Thyroid gland (tissue), 4 donors: ENCODE results near the gene SACM1L. TPM values are rescaled to one million over a fixed set of nuclear protein-coding genes. Genes with fewer than 3 reads are reported as not detected.

Experiments
- DNase-seq, 2 donors: peaks; one replicate each; pipeline ENCODE4 v3.0.0-alpha.2; 2019
- H3K27ac ChIP-seq, 3 donors: fragments of 200-600 bp; sonication (generic); 1 replicate in 2 of 3; 2 replicates in 1 of 3; pipeline ENCODE4 v1.5.1; 2016 to 2019; ENCODE audit warnings: mild to moderate bottlenecking in 1 of 3, moderate library complexity in 1 of 3
- H3K27me3 ChIP-seq: fragments of 200-600 bp; sonication (generic); one replicate; pipeline ENCODE4 v1.5.1; 2019
- H3K36me3 ChIP-seq, 2 donors: fragments of 200-600 bp; sonication (generic); one replicate each; pipeline ENCODE4 v1.5.1; 2016 to 2019
- H3K4me1 ChIP-seq, 2 donors: fragments of 200-600 bp; sonication (generic); one replicate each; pipeline ENCODE4 v1.5.1; 2017 to 2019
- H3K4me3 ChIP-seq, 3 donors: fragments of 200-600 bp; sonication (generic); replicated peaks in 1 of 3; 1 replicate in 2 of 3; 2 replicates in 1 of 3; pipeline ENCODE4 v1.5.1; 2016; ENCODE audit warnings: mild to moderate bottlenecking in 1 of 3
- H3K9me3 ChIP-seq: fragments of 200-600 bp; sonication (generic); one replicate; pipeline ENCODE4 v1.5.1; 2017
- CTCF ChIP-seq, 6 experiments: fragments of 200-600 bp in 3 of 6; fragments of 450-650 bp in 3 of 6; sonication (generic) in 3 of 6; IDR thresholded peaks; one replicate each; pipeline ENCODE4 v1.5.1; 2016 to 2019; ENCODE audit warnings: antibody characterized with exemption in 6 of 6, mild to moderate bottlenecking in 2 of 6, inconsistent platforms in 1 of 6, moderate library complexity in 1 of 6
- POLR2A ChIP-seq, 2 donors: fragments of 450-650 bp; IDR thresholded peaks; one replicate each; pipeline ENCODE4 v1.6.1; 2017; ENCODE audit warnings: antibody characterized with exemption in 2 of 2, mild to moderate bottlenecking in 2 of 2, moderate library complexity in 1 of 2
- whole genome bisulfite sequencing, 2 donors: methylation state at CpG; one replicate each; pipeline ENCODE4 v1.1.5; 2017; 5-methylcytosine and 5-hydroxymethylcytosine counted together
- intact Hi-C: fragments of 100-400 bp; cut with DNase I; formaldehyde crosslinking; loops from one replicate; pipeline ENCODE4 v1.15.1; 2023
- total RNA-seq, 4 donors: library from RNA; depleted of rRNA; stranded (reverse); fragments of >200 nt; gene quantifications; one replicate each; pipeline ENCODE4 v1.2.3, GENCODE V29; 2016

Gene SACM1L
- total RNA-seq, 4 donors from 2014 or later: 87.0 to 161 (median 111) TPM

GRCh38 chr3:45779746-45780735 is 90.8 kb downstream of the SACM1L start:
- intact Hi-C loops: no loop called here
- no peak for DNase-seq
- H3K9me3 ChIP-seq: no peaks in the 10 kb centered on the region
- no peak overlapping the region for H3K4me3 ChIP-seq
- no peaks in the 10 kb centered on the region for H3K36me3 ChIP-seq
- no peaks in the 10 kb centered on the region for H3K27me3 ChIP-seq
- 87 to 90% methylated on average over 33 to 35 of the region's 35 CpGs for whole genome bisulfite sequencing, 2 donors
- TF ChIP-seq POLR2A (IDR thresholded peaks at IDR 0.05) (no peak), CTCF (IDR thresholded peaks at IDR 0.05) (no peak)
- H3K27ac ChIP-seq: no peak overlapping the region
- no peaks in the 10 kb centered on the region for H3K4me1 ChIP-seq

DNA sequence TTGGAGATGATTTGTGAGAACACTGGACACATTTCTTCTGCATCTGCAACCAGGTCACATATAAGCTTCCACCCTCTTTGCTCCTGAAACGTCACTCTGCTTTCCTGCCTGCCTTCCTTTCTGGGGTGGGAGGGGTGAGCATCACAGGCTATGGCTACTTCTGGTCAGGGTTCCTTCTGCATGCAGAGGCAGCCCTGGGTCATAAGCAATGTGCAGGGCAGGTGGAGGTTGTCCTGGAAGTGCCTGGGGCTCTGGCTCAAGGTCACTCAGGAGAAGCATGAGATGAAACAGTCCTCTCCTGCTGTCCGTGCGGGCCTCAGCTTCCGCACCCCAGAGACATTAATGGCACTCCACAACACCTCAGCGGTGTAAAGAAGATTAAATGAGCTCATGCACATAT is 92.1 kb downstream of the SACM1L start:
- TF ChIP-seq CTCF (IDR thresholded peaks at IDR 0.05) (no peak), POLR2A (IDR thresholded peaks at IDR 0.05) (no peak)
- 80 to 87% methylated on average over 5 of the region's 5 CpGs for WGBS, 2 donors
- no peaks in the 10 kb centered on the region for H3K27me3 ChIP-seq
- H3K4me3 ChIP-seq: no peak overlapping the region
- H3K36me3 ChIP-seq: no peaks in the 10 kb centered on the region
- no peaks in the 10 kb centered on the region for H3K4me1 ChIP-seq
- no peaks in the 10 kb centered on the region for H3K9me3 ChIP-seq
- DNase-seq: no peak
- no peak overlapping the region for H3K27ac ChIP-seq
- intact Hi-C loops: no loop called here

DNA sequence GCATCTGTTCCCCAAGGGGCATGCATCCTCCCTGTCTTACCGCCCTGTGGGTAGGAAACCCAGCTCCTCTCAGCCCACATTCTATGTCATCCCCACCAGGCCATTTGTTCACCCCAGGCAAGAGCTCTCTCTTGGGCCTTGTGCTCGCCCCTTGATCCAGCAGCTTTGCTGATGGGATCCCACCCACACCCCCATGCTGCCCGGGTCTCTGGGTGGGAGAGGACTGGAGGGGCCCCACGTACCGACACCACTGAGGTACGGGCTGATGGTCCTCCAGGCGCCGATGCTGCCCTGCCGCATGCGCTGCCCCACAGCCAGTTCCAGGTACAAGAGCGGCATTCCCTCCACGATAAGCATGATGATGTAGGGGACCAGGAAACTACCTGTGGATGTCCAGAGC is 92.6 kb downstream of the SACM1L start:
- WGBS, 2 donors: 94 to 96% methylated on average over 12 of the region's 12 CpGs
- no peaks in the 10 kb centered on the region for H3K27me3 ChIP-seq
- no peak for DNase-seq
- no peaks in the 10 kb centered on the region for H3K36me3 ChIP-seq
- H3K27ac ChIP-seq: no peak overlapping the region
- no peak overlapping the region for H3K4me3 ChIP-seq
- no peaks in the 10 kb centered on the region for H3K9me3 ChIP-seq
- H3K4me1 ChIP-seq: no peaks in the 10 kb centered on the region
- intact Hi-C loops: no loop called here
- no peak for TF ChIP-seq POLR2A (IDR thresholded peaks at IDR 0.05)
- no peak for TF ChIP-seq CTCF (IDR thresholded peaks at IDR 0.05)

- H3K27ac ChIP-seq: no peak overlapping the region
- no peak overlapping the region for H3K4me3 ChIP-seq
- no peaks in the 10 kb centered on the region for H3K9me3 ChIP-seq
- H3K36me3 ChIP-seq: no peaks in the 10 kb centered on the region
- intact Hi-C loops: no loop called here
- no peaks in the 10 kb centered on the region for H3K4me1 ChIP-seq
- H3K27me3 ChIP-seq: no peaks in the 10 kb centered on the region
- no peak for TF ChIP-seq CTCF (IDR thresholded peaks at IDR 0.05)
- TF ChIP-seq POLR2A (IDR thresholded peaks at IDR 0.05): no peak
- 93% methylated on average over 3 of the region's 3 CpGs for WGBS, 2 donors
- DNase-seq: no peak
Measured at GRCh38 chr3:45782381-45782780, 93.2 kb downstream of the SACM1L start.

- Histone ChIP-seq H3K4me3 (no peak overlapping the region), H3K27me3 (no peaks in the 10 kb centered on the region), H3K36me3 (no peaks in the 10 kb centered on the region), H3K9me3 (no peaks in the 10 kb centered on the region), H3K27ac (no peak overlapping the region), H3K4me1 (no peaks in the 10 kb centered on the region)
- 98 to 100% methylated on average over 3 of the region's 3 CpGs for WGBS, 2 donors
- no peak for DNase-seq
- intact Hi-C loops: no loop called here
- TF ChIP-seq POLR2A (IDR thresholded peaks at IDR 0.05): no peak
- no peak for TF ChIP-seq CTCF (IDR thresholded peaks at IDR 0.05)
Measured at GRCh38 chr3:45783667-45784066, 94.5 kb downstream of the SACM1L start.
